HEK293T (cell line): ENCODE data around the gene IPO13.

Experiments used
- CTCF ChIA-PET: fragments of 350-600 bp; formaldehyde crosslinking; extraction: SDS; loops from one replicate; lab custom pipeline; 2021; ENCODE audit warnings: antibody characterized with exemption, inconsistent platforms; lab: Yijun Ruan, JAX
- POLR2A ChIA-PET: fragments of 350-600 bp; formaldehyde crosslinking; extraction: SDS; loops from one replicate; lab custom pipeline; 2020; ENCODE audit warnings: antibody characterized with exemption, inconsistent platforms; lab: Yijun Ruan, JAX
- DNase-seq: peaks from one replicate; pipeline ENCODE4 v3.0.0; 2012; ENCODE audit warnings: mixed read lengths; ENCODE audit errors: extremely low spot score
- ARNT ChIP-seq: fragments of 450-650 bp; IDR thresholded peaks from 2 replicates; pipeline ENCODE4 v1.6.1; 2017; ENCODE audit warnings: mild to moderate bottlenecking
- BHLHE40 ChIP-seq: fragments of 450-650 bp; IDR thresholded peaks from 2 replicates; pipeline ENCODE4 v1.6.1; 2016; ENCODE audit warnings: mild to moderate bottlenecking, moderate library complexity, borderline replicate concordance
- CTBP1 ChIP-seq: fragments of 450-650 bp; IDR thresholded peaks from 2 replicates; pipeline ENCODE4 v1.6.1; 2016; ENCODE audit warnings: borderline replicate concordance
- ELF4 ChIP-seq: fragments of 450-650 bp; IDR thresholded peaks from 2 replicates; pipeline ENCODE4 v1.6.1; 2017; ENCODE audit warnings: antibody characterized with exemption
- FOXA1 ChIP-seq: fragments of 450-650 bp; IDR thresholded peaks from 2 replicates; pipeline ENCODE4 v1.6.1; 2016; ENCODE audit warnings: mild to moderate bottlenecking
- FOXK2 ChIP-seq: fragments of 450-650 bp; IDR thresholded peaks from 2 replicates; pipeline ENCODE4 v1.6.1; 2016; ENCODE audit warnings: mild to moderate bottlenecking
- FOXM1 ChIP-seq: fragments of 450-650 bp; IDR thresholded peaks from 2 replicates; pipeline ENCODE4 v1.6.1; 2017; ENCODE audit warnings: mild to moderate bottlenecking, borderline replicate concordance
- HDGF ChIP-seq: fragments of 450-650 bp; IDR thresholded peaks from 2 replicates; pipeline ENCODE4 v1.6.1; 2017; ENCODE audit warnings: antibody characterized with exemption, borderline replicate concordance
- L3MBTL2 ChIP-seq: fragments of 450-650 bp; conservative IDR thresholded peaks from 2 replicates; pipeline ENCODE4 v1.6.1; 2016; ENCODE audit warnings: mild to moderate bottlenecking
- LEF1 ChIP-seq: fragments of 450-650 bp; IDR thresholded peaks from 2 replicates; pipeline ENCODE4 v1.6.1; 2017; ENCODE audit warnings: mild to moderate bottlenecking, borderline replicate concordance
- NFRKB ChIP-seq: fragments of 450-650 bp; IDR thresholded peaks from 2 replicates; pipeline ENCODE4 v1.6.1; 2016; ENCODE audit warnings: mild to moderate bottlenecking, moderate library complexity
- PKNOX1 ChIP-seq: fragments of 450-650 bp; IDR thresholded peaks from 2 replicates; pipeline ENCODE4 v1.6.1; 2016
- SP1 ChIP-seq: fragments of 450-650 bp; IDR thresholded peaks from 2 replicates; pipeline ENCODE4 v1.6.1; 2017
- SUZ12 ChIP-seq: fragments of 450-650 bp; IDR thresholded peaks from 2 replicates; pipeline ENCODE4 v1.6.1; 2016; ENCODE audit warnings: mild to moderate bottlenecking
- TARDBP ChIP-seq: fragments of 450-650 bp; IDR thresholded peaks from 2 replicates; pipeline ENCODE4 v1.6.1; 2016
- ZNF384 ChIP-seq: fragments of 450-650 bp; IDR thresholded peaks from 2 replicates; pipeline ENCODE4 v1.6.1; 2016

IPO13 gene

DNA sequence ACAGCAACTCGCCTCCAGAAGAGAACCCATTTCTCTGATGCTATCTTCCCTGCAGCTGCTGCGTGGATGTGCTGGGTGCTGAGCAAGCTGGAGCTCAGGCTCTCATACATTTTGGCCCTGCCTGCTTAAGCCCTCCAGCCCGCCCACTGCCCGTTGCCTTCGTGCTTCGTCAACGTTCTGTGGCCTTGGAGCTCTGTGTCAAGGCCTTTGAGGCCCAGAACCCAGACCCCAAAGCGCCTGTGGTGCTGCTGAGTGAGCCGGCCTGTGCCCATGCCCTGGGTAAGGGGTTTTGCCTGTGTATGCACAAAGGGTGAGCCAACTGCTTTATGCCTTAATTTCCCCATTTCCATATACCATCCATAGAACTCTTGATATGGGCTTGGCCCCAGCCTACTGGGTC is 24.2 kb downstream of the IPO13 start:
- ChIA-PET POLR2A (interaction anchor here (0.6 kb wide), 1 partner anchor 35 kb away, joined by 3 read pairs; no protein-coding TSS in a partner anchor), CTCF (no interaction called here)
- DNase-seq = no peak
- TF ChIP-seq CTBP1 = no peak
- TF ChIP-seq PKNOX1 = no peak
- TF ChIP-seq ARNT = no peak
- no peak for TF ChIP-seq L3MBTL2
- TF ChIP-seq NFRKB = no peak
- no peak for TF ChIP-seq ZNF384
- no peak for TF ChIP-seq SP1
- TF ChIP-seq TARDBP = no peak
- no peak for TF ChIP-seq FOXA1
- no peak for TF ChIP-seq BHLHE40
- TF ChIP-seq FOXK2 = no peak
- TF ChIP-seq HDGF = no peak
- TF ChIP-seq ELF4 = no peak

GRCh38 chr1:43971336-43971980 is 24.7 kb downstream of the IPO13 start:
- CTCF ChIA-PET = interaction anchor here (0.6 kb wide), 1 partner anchor 203 kb away, joined by 3 read pairs; no protein-coding TSS in a partner anchor

DNA sequence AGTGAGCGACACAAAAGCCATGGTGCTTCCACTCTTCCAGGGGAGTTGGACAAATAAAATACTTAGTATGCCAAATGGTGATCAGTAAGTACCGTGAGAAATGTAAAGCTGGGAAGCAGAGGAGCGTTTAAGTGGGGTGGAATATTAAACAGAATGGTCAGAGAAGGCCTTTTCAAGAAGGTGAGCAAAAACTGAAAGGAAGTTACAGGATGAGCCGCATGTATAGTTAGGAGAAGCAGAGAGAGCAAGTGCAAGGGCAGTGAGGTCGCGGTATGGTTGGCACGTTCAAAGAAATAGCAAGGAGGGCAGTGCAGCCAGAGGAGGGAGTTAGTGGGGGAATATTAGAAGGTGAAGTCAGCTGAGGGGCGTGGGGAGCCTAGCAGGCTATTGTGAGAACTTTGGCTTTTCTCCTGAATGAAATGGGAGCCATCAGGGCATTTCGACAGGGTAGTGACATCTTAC is 27.3 kb downstream of the IPO13 start:
- no peak for DNase-seq
- ChIA-PET CTCF (interaction anchor here (1.0 to 1.1 kb wide), 2 partner anchors 28 to 211 kb away, joined by 4 to 5 read pairs; no protein-coding TSS in a partner anchor), POLR2A (interaction anchor here (0.7 to 3.5 kb wide), 9 partner anchors 8 to 267 kb away, joined by 3 to 25 read pairs (median 5); partner anchors contain the start of genes IPO13 and ST3GAL3)
- TF ChIP-seq ZNF384 = no peak
- TF ChIP-seq LEF1 = no peak
- TF ChIP-seq SUZ12 = no peak
- TF ChIP-seq FOXA1 = no peak
- TF ChIP-seq HDGF = no peak
- no peak for TF ChIP-seq FOXM1
- no peak for TF ChIP-seq PKNOX1
- no peak for TF ChIP-seq CTBP1
- TF ChIP-seq L3MBTL2 = no peak

More at GRCh38 chr1:43971336-43971980, 24.7 kb downstream of the IPO13 start:
- POLR2A ChIA-PET = interaction anchor here (0.8 kb wide), 1 partner anchor 1125 kb away, joined by 3 read pairs; the partner anchor contains the start of gene ZNF691
- no peak for TF ChIP-seq HDGF
- no peak for DNase-seq

GRCh38 chr1:43974443-43975248 is 27.9 kb downstream of the IPO13 start, which contains the start of gene ATP6V0B:
TSS of gene ATP6V0B (plus strand) at chr1:43974960. CDS start at chr1:43975041, 81 bp downstream.
- TF ChIP-seq HDGF (no peak), BHLHE40 (no peak), ARNT (no peak), L3MBTL2 (peak; percentile 83), LEF1 (no peak), NFRKB (no peak)
- ChIA-PET CTCF (interaction anchor here (0.9 to 1.1 kb wide), 2 partner anchors 14 to 211 kb away, joined by 4 to 10 read pairs; no protein-coding TSS in a partner anchor), POLR2A (interaction anchor here (0.7 to 3.5 kb wide), 16 partner anchors 9 to 324 kb away, joined by 3 to 25 read pairs (median 5); partner anchors contain the start of genes CCDC24, IPO13 and ST3GAL3)
- DNase-seq = peak; percentile 94

DNA sequence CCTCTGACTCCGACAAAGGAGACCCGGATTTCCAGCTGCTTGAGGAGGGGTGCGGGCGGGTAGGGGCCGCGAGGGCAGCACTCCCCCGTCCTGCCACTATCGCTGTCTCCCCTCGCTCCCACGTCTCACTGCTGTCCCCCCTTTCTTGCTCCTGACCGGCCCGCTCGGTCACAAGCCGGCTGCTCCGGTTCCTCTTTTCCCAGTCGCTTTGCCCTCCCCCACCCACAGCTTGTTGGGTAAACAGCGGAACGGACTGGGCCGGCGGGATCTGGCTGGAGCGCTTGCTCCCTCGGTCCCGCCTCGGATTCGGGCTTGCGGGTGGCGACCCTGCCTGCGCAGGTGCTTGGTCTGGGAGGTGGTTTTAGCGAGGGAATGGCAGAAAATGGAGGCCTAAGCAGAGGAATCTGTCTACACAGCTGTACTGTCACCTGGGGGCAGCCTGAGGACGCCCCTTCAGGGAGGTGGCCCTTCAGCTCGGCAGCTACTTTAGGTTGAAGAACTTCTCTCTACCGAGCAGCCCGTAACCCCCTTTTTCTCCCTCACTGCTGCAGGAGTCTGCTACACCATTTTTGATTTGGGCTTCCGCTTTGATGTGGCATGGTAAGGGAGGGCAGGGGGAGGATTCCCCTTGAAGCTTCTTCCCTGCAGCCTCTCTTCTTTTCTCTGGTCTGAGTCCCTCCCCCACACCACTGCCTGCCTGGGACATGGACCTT is 28.7 kb downstream of the IPO13 start:
- CTCF ChIA-PET = interaction anchor here (0.9 to 1.1 kb wide), 2 partner anchors 13 to 212 kb away, joined by 4 to 10 read pairs; no protein-coding TSS in a partner anchor
- POLR2A ChIA-PET = interaction anchor here (0.8 to 3.5 kb wide), 17 partner anchors 8 to 326 kb away, joined by 3 to 25 read pairs (median 5); partner anchors contain the start of genes CCDC24, IPO13 and KDM4A
- DNase-seq = no peak
- TF ChIP-seq ARNT = no peak
- no peak for TF ChIP-seq ELF4
- no peak for TF ChIP-seq BHLHE40
- TF ChIP-seq NFRKB = no peak
- TF ChIP-seq ZNF384 = no peak
- TF ChIP-seq LEF1 = no peak
- no peak for TF ChIP-seq L3MBTL2
- TF ChIP-seq FOXA1 = no peak
- TF ChIP-seq PKNOX1 = no peak
- TF ChIP-seq FOXM1 = no peak
- no peak for TF ChIP-seq SP1
- TF ChIP-seq CTBP1 = no peak
- no peak for TF ChIP-seq SUZ12
- TF ChIP-seq TARDBP = no peak
- TF ChIP-seq FOXK2 = no peak
- no peak for TF ChIP-seq HDGF
